K562 (cell line): ENCODE data around the gene MRFAP1. TPM values are rescaled to one million over a fixed set of nuclear protein-coding genes. Genes with fewer than 3 reads are reported as not detected.

Experiments
- ARID2 ChIP-seq: fragments of 450-650 bp; IDR thresholded peaks from 2 replicates; pipeline ENCODE4 v1.6.1; 2017; ENCODE audit warnings: antibody characterized with exemption, mild to moderate bottlenecking
- RAD51 ChIP-seq: fragments of 450-650 bp; IDR thresholded peaks from 2 replicates; pipeline ENCODE4 v1.7.1; 2016; ENCODE audit warnings: low read depth, mild to moderate bottlenecking, borderline replicate concordance
- ZFPM2 ChIP-seq: fragments of 250-450 bp; sonication (Bioruptor Pico); IDR thresholded peaks from 2 replicates; pipeline ENCODE4 v1.5.1; 2022; ENCODE audit warnings: mild to moderate bottlenecking
- ZNF175 ChIP-seq: fragments of 200-800 bp; sonication (Bioruptor generic); IDR thresholded peaks from 2 replicates; pipeline ENCODE4 v1.6.1; 2016; ENCODE audit warnings: low read depth, mild to moderate bottlenecking, missing genetic modification characterization, missing compliant biosample characterization
- ZNF668 ChIP-seq: fragments of 250-450 bp; sonication (Bioruptor Pico); IDR thresholded peaks from 2 replicates; pipeline ENCODE4 v1.8.0; 2022; ENCODE audit warnings: mild to moderate bottlenecking, inconsistent platforms
- polyA plus RNA-seq, 8 experiments: library from polyadenylated mRNA; depleted of rRNA in 4 of 8; stranded (reverse) in 5 of 8; unstranded in 3 of 8; fragments of >200 nt; fragmentation: Nextera tagmentation in 2 of 8; fragmentation: Illumina TruSeq in 1 of 8; extraction: Ambion mirVana in 2 of 8; extraction: Trizol in 1 of 8; gene quantifications; 2 replicates each; pipeline versions ENCODE4 v1.2.1 to v1.2.3, GENCODE V29; 2011 to 2014; ENCODE audit warnings: inconsistent platforms in 1 of 8, missing spikeins in 1 of 8
- total RNA-seq, 7 experiments: library from RNA; depleted of rRNA in 6 of 7; stranded (reverse); fragments of >200 nt in 6 of 7; fragmentation: Illumina TruSeq in 2 of 7; extraction: Trizol in 2 of 7; gene quantifications; 2 replicates each; pipeline versions ENCODE4 v1.2.1 to v1.2.3, GENCODE V29; 2011 to 2021; ENCODE audit warnings: low replicate concordance in 1 of 7
- TF ChIP-seq, protein P1 (sequence below): fragments of 450-650 bp; IDR thresholded peaks from 2 replicates; pipeline ENCODE4 v1.6.1; 2016; ENCODE audit warnings: mild to moderate bottlenecking, moderate library complexity
- TF ChIP-seq, protein P2 (sequence below), 2 experiments: fragments of 450-650 bp; IDR thresholded peaks; 2 replicates each; pipeline ENCODE4 v1.6.1; 2016; ENCODE audit warnings: mild to moderate bottlenecking in 2 of 2, borderline replicate concordance in 1 of 2, low read depth in 1 of 2, moderate library complexity in 1 of 2

Gene MRFAP1
- total and polyA plus RNA-seq, 9 of the 15 experiments (the other 6 are each of a cell fraction or from before 2014, with no cell fraction given) = 46.0 to 270 (median 151) TPM

DNA sequence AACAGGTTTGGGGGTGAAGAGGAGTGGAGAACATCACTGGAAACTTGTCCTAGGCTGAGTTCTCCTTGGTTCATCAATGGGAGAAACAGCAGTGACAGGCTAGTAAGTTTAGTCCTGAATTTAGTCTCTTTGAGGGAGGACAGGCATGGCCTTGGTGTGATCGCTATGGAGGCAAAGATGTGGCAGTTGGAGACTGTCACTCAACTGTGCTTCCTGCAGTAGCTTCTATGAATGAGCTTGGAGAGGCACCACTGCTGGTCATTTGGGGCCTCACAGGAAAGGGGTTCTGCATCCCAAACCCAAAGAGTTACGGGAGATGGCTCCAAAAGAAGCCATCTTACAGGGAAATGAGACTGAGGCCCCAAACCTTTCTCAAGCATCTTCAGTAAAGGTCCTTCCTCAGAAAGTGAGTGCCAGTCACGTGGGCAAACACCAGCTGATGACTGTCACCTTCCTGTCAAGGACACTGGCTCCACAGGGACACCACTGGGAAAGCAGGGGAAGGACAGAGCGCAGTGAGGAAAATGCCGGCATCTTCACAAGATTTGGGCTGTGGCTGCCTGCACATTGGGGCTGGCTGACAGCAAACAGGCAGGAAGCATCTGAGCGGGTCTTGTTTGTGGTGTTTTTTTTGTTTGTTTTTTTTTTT is 7.2 kb downstream of the MRFAP1 start (continued):
- TF ChIP-seq ZNF175 = no peak
- TF ChIP-seq ZFPM2 (CRISPR knock-in tag) = no peak
- TF ChIP-seq RAD51 = peak; percentile 64
- TF ChIP-seq, protein P1, sequence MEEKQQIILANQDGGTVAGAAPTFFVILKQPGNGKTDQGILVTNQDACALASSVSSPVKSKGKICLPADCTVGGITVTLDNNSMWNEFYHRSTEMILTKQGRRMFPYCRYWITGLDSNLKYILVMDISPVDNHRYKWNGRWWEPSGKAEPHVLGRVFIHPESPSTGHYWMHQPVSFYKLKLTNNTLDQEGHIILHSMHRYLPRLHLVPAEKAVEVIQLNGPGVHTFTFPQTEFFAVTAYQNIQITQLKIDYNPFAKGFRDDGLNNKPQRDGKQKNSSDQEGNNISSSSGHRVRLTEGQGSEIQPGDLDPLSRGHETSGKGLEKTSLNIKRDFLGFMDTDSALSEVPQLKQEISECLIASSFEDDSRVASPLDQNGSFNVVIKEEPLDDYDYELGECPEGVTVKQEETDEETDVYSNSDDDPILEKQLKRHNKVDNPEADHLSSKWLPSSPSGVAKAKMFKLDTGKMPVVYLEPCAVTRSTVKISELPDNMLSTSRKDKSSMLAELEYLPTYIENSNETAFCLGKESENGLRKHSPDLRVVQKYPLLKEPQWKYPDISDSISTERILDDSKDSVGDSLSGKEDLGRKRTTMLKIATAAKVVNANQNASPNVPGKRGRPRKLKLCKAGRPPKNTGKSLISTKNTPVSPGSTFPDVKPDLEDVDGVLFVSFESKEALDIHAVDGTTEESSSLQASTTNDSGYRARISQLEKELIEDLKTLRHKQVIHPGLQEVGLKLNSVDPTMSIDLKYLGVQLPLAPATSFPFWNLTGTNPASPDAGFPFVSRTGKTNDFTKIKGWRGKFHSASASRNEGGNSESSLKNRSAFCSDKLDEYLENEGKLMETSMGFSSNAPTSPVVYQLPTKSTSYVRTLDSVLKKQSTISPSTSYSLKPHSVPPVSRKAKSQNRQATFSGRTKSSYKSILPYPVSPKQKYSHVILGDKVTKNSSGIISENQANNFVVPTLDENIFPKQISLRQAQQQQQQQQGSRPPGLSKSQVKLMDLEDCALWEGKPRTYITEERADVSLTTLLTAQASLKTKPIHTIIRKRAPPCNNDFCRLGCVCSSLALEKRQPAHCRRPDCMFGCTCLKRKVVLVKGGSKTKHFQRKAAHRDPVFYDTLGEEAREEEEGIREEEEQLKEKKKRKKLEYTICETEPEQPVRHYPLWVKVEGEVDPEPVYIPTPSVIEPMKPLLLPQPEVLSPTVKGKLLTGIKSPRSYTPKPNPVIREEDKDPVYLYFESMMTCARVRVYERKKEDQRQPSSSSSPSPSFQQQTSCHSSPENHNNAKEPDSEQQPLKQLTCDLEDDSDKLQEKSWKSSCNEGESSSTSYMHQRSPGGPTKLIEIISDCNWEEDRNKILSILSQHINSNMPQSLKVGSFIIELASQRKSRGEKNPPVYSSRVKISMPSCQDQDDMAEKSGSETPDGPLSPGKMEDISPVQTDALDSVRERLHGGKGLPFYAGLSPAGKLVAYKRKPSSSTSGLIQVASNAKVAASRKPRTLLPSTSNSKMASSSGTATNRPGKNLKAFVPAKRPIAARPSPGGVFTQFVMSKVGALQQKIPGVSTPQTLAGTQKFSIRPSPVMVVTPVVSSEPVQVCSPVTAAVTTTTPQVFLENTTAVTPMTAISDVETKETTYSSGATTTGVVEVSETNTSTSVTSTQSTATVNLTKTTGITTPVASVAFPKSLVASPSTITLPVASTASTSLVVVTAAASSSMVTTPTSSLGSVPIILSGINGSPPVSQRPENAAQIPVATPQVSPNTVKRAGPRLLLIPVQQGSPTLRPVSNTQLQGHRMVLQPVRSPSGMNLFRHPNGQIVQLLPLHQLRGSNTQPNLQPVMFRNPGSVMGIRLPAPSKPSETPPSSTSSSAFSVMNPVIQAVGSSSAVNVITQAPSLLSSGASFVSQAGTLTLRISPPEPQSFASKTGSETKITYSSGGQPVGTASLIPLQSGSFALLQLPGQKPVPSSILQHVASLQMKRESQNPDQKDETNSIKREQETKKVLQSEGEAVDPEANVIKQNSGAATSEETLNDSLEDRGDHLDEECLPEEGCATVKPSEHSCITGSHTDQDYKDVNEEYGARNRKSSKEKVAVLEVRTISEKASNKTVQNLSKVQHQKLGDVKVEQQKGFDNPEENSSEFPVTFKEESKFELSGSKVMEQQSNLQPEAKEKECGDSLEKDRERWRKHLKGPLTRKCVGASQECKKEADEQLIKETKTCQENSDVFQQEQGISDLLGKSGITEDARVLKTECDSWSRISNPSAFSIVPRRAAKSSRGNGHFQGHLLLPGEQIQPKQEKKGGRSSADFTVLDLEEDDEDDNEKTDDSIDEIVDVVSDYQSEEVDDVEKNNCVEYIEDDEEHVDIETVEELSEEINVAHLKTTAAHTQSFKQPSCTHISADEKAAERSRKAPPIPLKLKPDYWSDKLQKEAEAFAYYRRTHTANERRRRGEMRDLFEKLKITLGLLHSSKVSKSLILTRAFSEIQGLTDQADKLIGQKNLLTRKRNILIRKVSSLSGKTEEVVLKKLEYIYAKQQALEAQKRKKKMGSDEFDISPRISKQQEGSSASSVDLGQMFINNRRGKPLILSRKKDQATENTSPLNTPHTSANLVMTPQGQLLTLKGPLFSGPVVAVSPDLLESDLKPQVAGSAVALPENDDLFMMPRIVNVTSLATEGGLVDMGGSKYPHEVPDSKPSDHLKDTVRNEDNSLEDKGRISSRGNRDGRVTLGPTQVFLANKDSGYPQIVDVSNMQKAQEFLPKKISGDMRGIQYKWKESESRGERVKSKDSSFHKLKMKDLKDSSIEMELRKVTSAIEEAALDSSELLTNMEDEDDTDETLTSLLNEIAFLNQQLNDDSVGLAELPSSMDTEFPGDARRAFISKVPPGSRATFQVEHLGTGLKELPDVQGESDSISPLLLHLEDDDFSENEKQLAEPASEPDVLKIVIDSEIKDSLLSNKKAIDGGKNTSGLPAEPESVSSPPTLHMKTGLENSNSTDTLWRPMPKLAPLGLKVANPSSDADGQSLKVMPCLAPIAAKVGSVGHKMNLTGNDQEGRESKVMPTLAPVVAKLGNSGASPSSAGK = 0 out of 2 replicates have a peak, but pooled peaks have one; percentile 24
- TF ChIP-seq, protein P2, sequence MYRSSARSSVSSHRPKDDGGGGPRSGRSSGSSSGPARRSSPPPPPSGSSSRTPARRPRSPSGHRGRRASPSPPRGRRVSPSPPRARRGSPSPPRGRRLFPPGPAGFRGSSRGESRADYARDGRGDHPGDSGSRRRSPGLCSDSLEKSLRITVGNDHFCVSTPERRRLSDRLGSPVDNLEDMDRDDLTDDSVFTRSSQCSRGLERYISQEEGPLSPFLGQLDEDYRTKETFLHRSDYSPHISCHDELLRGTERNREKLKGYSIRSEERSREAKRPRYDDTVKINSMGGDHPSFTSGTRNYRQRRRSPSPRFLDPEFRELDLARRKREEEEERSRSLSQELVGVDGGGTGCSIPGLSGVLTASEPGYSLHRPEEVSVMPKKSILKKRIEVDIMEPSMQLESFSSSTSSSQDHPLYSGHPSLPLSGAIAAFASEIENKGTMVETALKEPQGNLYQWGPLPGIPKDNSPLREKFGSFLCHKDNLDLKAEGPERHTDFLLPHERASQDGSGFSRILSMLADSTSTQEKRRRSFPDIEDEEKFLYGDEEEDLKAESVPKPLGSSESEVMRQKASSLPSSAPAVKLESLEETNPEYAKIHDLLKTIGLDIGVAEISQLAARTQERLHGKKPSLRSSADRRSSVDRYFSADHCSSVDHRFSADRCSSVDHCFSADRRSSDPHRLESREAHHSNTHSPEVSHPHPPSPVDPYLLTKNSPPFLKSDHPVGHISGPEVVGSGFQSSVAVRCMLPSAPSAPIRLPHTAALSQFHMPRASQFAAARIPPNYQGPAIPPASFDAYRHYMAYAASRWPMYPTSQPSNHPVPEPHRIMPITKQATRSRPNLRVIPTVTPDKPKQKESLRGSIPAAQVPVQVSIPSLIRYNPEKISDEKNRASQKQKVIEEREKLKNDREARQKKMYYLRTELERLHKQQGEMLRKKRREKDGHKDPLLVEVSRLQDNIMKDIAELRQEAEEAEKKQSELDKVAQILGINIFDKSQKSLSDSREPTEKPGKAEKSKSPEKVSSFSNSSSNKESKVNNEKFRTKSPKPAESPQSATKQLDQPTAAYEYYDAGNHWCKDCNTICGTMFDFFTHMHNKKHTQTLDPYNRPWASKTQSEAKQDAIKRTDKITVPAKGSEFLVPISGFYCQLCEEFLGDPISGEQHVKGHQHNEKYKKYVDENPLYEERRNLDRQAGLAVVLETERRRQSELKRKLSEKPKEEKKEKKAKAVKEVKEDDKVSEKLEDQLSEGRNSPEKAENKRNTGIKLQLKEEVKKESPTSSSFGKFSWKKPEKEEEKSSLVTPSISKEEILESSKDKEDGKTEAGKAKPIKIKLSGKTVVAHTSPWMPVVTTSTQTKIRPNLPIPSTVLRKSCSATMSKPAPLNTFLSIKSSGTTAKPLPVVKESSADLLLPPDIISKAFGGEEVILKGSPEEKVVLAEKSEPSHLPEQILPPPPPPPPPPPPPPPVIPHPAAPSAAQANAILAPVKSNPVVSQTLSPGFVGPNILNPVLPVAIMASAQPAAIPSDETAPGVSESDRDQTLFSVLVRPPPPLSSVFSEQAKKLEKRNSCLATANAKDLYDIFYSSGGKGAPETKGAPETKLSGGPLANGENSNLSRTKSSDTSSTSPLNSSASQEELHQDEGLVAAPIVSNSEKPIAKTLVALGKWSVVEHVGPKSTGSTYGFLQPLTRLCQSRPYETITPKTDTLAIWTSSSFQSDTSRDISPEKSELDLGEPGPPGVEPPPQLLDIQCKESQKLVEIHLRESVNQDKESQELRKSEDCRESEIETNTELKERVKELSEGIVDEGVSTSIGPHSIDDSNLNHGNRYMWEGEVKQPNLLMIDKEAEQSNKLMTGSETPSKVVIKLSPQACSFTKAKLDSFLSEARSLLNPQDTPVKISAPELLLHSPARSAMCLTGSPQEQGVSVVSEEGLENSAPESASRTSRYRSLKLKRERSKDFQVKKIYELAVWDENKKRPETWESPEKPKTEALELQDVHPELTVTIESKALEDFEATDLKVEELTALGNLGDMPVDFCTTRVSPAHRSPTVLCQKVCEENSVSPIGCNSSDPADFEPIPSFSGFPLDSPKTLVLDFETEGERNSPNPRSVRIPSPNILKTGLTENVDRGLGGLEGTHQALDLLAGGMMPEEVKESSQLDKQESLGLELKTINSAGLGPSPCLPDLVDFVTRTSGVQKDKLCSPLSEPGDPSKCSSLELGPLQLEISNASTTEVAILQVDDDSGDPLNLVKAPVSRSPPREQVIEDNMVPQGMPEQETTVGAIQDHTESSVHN (IDR thresholded peaks at IDR 0.05; ENCODE audit: borderline replicate concordance in 1 of 2, low read depth in 1 of 2) = no peak
- TF ChIP-seq ARID2 = no peak
- no peak for TF ChIP-seq ZNF668
